ENCODE data around the gene ARL5C.
A peak's percentile ranks its signal among the peaks of the same experiment; 100 is the strongest.

ARL5C gene

GRCh38 chr17:39209317-39210092 is 43.5 kb upstream of the ARL5C start (continued):
- TF ChIP-seq ZNF311 (tag by site-specific recombination; IDR thresholded peaks at IDR 0.05; ENCODE audit: borderline replicate concordance) (no peak), ATF2 (tag by site-specific recombination; IDR thresholded peaks at IDR 0.05; ENCODE audit: low read depth) (no peak), ZNF121 (tag by site-specific recombination; IDR thresholded peaks at IDR 0.05) (no peak), ZNF521 (tag by site-specific recombination; IDR thresholded peaks at IDR 0.05) (no peak), ZNF221 (tag by site-specific recombination; IDR thresholded peaks at IDR 0.05; ENCODE audit: borderline replicate concordance) (no peak), ZNF132 (tag by site-specific recombination; IDR thresholded peaks at IDR 0.05; ENCODE audit: borderline replicate concordance) (no peak), TRIM28 (IDR thresholded peaks at IDR 0.05; ENCODE audit: borderline replicate concordance, low read length) (no peak), ZNF280C (tag by site-specific recombination; IDR thresholded peaks at IDR 0.05) (no peak), ZNF777 (tag by site-specific recombination; IDR thresholded peaks at IDR 0.05; ENCODE audit: borderline replicate concordance) (no peak), ZSCAN4 (tag by site-specific recombination; IDR thresholded peaks at IDR 0.05) (no peak), ZBTB1 (tag by site-specific recombination; IDR thresholded peaks at IDR 0.05) (no peak), ZNF707 (tag by site-specific recombination; IDR thresholded peaks at IDR 0.05) (no peak), ZNF391 (tag by site-specific recombination; IDR thresholded peaks at IDR 0.05; ENCODE audit: borderline replicate concordance, low read depth) (no peak), ZNF23 (tag by site-specific recombination; IDR thresholded peaks at IDR 0.05; ENCODE audit: borderline replicate concordance) (no peak), ZNF830 (tag by site-specific recombination; IDR thresholded peaks at IDR 0.05; ENCODE audit: low read depth) (no peak), ZNF660 (tag by site-specific recombination; IDR thresholded peaks at IDR 0.05) (no peak), ZNF561 (tag by site-specific recombination; IDR thresholded peaks at IDR 0.05; ENCODE audit: borderline replicate concordance) (no peak; the same call in none of the 2 replicates), ZNF302 (tag by site-specific recombination; IDR thresholded peaks at IDR 0.05; ENCODE audit: low read depth) (no peak), ZNF155 (tag by site-specific recombination; IDR thresholded peaks at IDR 0.05) (no peak), ZNF362 (tag by site-specific recombination; IDR thresholded peaks at IDR 0.05) (no peak), GLIS2 (tag by site-specific recombination; IDR thresholded peaks at IDR 0.05) (peak; percentile 74), PRDM2 (tag by site-specific recombination; IDR thresholded peaks at IDR 0.05; ENCODE audit: borderline replicate concordance) (no peak), OSR2 (tag by site-specific recombination; IDR thresholded peaks at IDR 0.05) (no peak), ZBTB44 (tag by site-specific recombination; IDR thresholded peaks at IDR 0.05) (no peak), ZNF202 (tag by site-specific recombination; IDR thresholded peaks at IDR 0.05; ENCODE audit: borderline replicate concordance) (no peak), SP3 (tag by site-specific recombination; IDR thresholded peaks at IDR 0.05) (no peak; the same call in 1 of the 2 replicates)
